HG03571 (cell line): ENCODE measurements around the gene CHD1L.
"Not testable (repeated sequence)": the region's sequence is repeated elsewhere in the genome, so short reads cannot be mapped to it uniquely, and the experiment has no call there.

Experiments used
- ATAC-seq: cut with Tn5 transposase; IDR thresholded peaks from one replicate; pipeline ENCODE4 v1.9.1; 2021; ENCODE audit not compliant: unreplicated experiment

Gene CHD1L

DNA sequence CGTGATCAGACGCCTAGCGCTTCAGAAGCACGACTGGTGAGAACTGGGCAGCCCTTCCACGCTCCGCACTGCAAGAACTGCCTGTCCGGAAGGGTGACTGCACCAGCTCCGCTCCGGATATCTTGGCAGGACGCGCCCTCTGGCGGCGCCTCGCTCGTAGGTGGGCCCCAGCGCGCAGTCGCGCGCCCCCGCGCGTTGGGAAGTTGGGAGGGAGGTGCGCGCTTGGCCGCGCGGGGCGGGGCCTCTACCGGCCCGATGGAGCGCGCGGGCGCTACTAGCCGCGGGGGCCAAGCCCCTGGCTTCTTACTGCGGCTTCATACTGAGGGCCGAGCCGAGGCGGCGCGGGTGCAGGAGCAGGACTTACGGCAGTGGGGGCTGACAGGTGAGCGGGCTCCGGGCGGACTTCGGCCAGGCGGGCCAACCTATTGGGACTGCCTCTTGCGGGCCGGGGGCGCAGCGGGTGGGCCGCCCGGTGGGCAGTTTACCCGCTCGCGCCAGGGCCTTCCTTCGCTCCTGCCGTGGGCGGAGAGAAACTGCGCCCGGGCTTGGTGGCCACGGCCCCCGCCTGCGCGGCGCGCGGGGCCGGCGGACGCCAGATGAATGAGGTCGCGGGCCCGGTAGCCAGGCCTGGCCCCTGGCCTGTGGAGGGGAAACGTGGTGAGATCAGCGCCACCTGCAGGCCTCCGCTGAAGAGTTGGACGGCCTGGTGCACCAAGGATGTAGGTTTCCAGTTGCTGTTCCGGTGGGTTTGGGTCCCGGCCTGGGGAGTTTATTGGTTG, at the start of gene CHD1L:
Gene CHD1L, plus strand, starts transcription at position 236 of the 779 bp plus-strand sequence. Its CDS starts 20 bp downstream, at position 256.
- ATAC-seq = peak; percentile 90

DNA sequence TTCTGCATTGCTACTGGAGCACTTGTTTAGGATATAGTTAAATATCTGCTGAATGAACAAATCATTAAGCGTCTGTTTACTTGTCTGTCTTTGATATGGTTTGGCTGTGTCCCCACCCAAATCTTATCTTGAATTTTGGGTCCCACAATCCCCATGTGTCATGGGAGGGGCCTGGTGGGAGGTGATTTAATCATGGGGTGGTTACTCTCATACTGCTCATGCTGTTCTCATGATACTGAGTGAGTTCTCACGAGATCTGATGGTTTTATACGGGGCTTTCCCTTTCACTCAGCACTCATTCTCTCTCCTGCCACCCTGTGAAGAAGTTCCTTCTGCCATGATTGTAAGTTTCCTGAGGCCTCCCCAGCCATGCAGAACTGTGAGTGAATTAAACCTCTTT, 45.2 kb upstream of the CHD1L start:
- ATAC-seq = not testable (repeated sequence)

- no peak for ATAC-seq
Observed at GRCh38 chr1:147201276-147201675, 41.2 kb upstream of the CHD1L start.

DNA sequence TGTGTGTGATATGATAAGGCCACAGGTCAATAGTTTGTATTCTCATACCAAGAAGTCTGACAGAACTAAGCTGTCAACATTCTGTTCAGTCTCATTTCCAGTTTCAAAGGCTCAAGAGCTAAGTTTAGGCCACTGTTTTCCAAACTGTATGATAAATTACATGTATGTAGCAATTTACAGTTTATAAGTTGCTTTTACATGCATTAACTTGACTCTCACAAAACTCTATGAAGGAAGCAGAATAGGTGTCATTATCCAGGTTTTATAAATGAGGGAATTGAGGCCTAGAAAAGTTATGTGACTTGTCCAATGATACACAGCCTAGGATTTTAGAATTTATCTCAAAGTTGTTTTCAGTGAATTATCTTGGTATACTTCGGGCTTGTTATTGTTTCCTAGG, 40.7 kb upstream of the CHD1L start:
- no peak for ATAC-seq

GRCh38 chr1:147202576-147202975, 39.9 kb upstream of the CHD1L start:
- no peak for ATAC-seq

DNA sequence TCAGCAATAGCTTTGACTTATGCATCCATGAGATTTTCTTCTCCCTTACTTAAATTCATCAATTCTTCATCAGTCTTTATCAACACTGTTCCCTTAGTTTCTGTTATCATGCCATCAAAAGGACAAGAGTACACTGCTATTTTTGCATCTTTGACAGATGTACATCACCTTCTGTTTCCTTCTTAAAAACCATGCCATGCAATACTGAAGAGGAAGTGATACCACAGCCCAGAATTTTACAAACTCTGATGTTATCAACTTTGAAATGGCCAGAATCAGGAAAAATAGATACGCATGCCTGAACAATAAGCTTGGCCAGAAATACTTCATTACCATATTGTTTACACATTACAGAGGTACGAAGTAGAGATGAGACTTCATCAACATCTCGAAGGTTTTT, 38.4 kb upstream of the CHD1L start:
- ATAC-seq = no peak

- ATAC-seq = no peak
Observed at GRCh38 chr1:147207192-147207591, 35.3 kb upstream of the CHD1L start.

DNA sequence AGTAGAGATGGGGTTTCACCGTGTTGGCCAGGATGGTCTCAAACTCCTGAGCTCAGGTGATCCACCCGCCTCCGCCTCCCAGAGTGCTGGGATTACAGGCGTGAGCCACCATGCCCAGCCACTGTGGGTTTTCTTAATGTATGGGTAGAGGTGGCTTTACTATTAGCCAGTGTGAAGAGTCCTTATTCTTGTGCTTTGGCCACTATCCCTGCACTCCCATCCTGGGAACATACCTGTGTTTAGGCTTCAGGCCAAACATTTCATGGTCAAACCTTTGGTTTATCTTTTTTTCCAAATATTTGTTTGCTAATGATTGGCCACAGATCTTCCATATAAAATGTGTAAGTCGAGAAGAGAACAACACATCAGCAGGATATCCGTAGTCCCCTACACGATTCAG, 33.9 kb upstream of the CHD1L start:
- no peak for ATAC-seq

- no peak for ATAC-seq
Observed at GRCh38 chr1:147209825-147210821, 32.4 kb upstream of the CHD1L start.

DNA sequence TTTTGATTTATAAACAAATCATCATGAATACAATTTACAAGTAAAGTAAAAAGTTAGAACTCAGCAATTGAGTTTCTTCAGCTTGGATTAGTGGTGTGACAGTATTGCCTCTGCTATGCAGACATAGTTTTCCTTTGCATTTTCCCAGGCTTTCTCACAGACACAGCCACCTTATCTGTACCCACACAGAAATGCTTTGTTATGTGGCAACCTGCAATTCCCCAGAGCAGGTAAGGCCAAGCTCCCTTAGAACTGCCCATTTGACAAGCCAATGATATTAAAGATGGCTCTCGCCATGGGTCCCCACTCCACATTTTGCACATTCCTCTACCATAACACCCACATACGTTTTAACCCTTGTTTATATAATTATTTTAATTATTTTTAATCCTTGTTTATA, 31.5 kb upstream of the CHD1L start:
- ATAC-seq = no peak

- no peak for ATAC-seq
Observed at GRCh38 chr1:147211577-147211976, 30.9 kb upstream of the CHD1L start.

- no peak for ATAC-seq
Observed at GRCh38 chr1:147213271-147213670, 29.2 kb upstream of the CHD1L start.

- no peak for ATAC-seq
Observed at GRCh38 chr1:147214325-147214724, 28.2 kb upstream of the CHD1L start.

DNA sequence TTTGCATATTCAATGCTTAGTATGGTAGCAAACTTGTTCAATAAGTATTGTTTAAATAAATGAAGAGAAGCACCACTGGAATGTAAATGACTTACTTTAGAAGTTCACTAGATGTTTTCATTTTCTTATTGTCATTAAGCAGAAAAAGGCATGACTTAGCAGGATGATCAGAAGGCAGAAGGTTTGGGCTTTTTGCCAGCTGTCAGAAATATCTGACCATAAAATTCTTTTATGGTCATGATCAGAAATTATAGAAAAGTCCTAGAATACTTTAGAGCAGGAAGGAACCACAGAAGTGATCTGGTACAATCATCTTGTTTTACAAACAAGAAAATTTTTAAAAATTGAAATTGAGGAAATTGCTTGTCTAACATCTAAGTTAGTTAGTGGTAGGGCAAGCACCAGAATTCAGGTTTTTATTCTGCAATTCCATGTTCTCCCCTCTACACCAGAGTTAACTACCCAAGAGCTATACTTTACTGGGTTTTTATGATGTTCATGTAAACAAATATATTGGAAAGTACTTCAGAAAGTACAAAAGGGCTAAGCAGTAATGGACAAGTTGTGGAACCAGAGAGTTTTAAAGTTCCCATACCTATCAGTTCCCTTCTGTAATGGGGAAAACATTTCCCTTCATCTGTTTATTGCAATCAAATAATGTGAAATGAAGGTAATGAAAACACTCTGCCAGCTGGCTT, 27.5 kb upstream of the CHD1L start:
- no peak for ATAC-seq

DNA sequence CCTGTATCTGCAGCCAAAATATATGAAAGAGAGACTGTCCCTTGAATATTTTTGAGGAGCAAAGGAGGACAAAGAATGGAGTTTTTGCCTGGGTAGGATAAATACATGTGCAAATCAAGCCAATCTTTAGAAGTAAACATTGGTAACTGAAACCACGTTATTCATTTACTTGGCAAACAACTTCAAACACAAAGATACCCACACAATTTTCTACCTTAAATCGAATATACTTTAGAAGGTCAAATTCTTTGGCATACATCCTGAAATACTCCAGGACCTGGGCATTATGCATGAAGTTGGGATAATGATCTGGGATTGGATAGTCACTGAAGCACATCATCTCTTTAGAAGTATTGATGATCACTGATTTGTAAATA, 27.0 kb upstream of the CHD1L start:
- no peak for ATAC-seq

GRCh38 chr1:147216124-147216523, 26.4 kb upstream of the CHD1L start:
- ATAC-seq = no peak

DNA sequence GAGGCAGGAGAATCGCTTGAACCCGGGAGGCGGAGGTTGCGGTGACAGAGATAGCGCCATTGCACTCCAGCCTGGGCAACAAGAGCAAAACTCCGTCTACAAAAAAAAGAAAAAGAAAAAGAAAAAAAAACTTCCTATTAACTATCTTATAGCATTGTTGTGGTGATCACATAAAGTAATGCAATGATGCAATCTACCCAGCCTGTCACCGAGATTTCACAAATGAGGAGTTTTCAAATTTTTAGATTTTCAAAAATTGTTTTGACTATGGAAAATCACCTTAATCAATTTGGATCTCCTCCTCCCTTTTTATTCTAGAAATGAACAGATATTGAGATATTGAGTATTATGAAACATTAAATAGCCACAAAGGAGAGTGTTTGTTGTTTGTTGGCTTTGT, 25.3 kb upstream of the CHD1L start:
- no peak for ATAC-seq

GRCh38 chr1:147218606-147219005, 23.9 kb upstream of the CHD1L start:
- ATAC-seq = no peak

DNA sequence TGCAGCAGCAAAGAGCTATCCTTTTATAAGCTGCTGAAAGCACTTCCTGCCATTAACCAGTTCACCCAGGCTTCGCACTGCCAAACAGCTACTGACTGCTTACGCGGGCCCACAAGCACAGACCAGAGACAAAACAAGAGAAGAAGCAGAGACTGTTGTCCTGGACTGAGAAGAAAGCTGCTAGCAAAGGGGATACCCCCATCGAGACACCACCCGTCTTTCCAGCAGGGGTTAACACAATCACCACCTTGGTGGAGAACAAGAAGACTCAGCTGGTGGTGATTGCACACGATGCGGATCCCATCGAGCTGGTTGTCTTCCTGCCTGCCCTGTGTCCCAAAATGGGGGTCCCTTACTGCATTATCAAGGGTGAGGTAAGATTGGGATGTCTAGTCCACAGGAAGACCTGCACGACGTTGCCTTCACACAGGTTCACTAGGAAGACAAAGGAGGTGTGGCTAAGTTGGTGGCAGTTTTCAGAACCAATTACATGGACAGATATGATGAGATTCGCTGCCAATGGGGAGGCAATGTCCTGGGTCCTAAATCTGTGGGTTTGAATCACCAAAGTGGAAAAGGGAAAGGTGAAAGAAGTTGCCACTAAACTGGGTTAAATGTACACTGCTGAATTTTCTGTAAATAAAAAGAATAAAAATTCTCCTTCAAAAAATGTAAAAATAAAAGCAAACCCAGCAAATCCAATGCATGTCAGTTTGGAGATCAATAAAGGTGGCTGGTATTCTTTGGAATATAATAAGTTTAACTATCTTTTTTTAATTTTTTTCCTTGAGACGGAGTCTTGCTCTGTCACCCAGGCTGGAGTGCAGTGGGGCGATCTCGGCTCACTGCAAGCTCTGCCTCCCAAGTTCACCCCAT, 18.5 kb upstream of the CHD1L start:
- ATAC-seq = no peak

GRCh38 chr1:147225193-147225730, 17.2 kb upstream of the CHD1L start, which contains the start of gene FMO5:
TSS of gene FMO5 (minus strand) at chr1:147225339. CDS start at chr1:147225029, 310 bp downstream.
- ATAC-seq = peak; percentile 85
